ENCODE results near the gene PAEP. TPM values are rescaled to one million over a fixed set of nuclear protein-coding genes. Genes with fewer than 3 reads are reported as not detected.

The PAEP gene
- total and polyA plus RNA-seq, 4 donors: not detected

DNA sequence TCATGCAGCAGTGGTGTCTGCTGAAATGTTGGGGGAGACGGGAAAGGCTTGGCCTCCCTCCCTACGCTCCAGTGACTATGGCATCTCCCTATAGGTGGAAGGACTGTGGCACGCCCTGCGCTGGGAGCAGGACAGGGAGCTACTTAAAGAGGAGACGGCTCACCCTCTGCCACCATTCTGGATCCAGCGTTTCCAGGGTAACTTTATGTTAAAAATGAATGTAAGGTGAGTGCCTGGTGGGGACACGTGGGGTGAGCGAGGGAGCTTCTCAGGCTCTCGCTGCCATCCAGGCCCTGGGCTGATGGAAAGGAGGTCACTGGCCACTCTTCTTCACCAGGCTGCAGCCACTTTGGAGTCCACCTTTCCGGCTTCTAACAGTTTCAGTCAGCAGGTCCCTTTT lies 15.7 kb downstream of the PAEP start:
- no peak for DNase-seq (ENCODE audit: low spot score)
- H3K9ac ChIP-seq (ENCODE audit: low read depth in 1 of 2, low read length in 2 of 2): no peak overlapping the region
- 77% methylated on average over 10 of the region's 10 CpGs for WGBS

GRCh38 chr9:135579356-135579755 lies 17.8 kb downstream of the PAEP start:
- TF ChIP-seq JUND (IDR thresholded peaks at IDR 0.05): no peak
- no peak for TF ChIP-seq REST (IDR thresholded peaks at IDR 0.05)
- no peak for TF ChIP-seq SP1 (IDR thresholded peaks at IDR 0.05)
- TF ChIP-seq HNF4A (conservative IDR thresholded peaks at IDR 0.05): no peak
- TF ChIP-seq, protein P1, sequence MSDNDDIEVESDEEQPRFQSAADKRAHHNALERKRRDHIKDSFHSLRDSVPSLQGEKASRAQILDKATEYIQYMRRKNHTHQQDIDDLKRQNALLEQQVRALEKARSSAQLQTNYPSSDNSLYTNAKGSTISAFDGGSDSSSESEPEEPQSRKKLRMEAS (IDR thresholded peaks at IDR 0.05): no peak
- TF ChIP-seq, protein P2, sequence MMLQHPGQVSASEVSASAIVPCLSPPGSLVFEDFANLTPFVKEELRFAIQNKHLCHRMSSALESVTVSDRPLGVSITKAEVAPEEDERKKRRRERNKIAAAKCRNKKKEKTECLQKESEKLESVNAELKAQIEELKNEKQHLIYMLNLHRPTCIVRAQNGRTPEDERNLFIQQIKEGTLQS (IDR thresholded peaks at IDR 0.05): no peak
- TF ChIP-seq FOXA2 (IDR thresholded peaks at IDR 0.05): no peak
- TF ChIP-seq NR2F2 (IDR thresholded peaks at IDR 0.05): no peak
- TF ChIP-seq, protein P3, sequence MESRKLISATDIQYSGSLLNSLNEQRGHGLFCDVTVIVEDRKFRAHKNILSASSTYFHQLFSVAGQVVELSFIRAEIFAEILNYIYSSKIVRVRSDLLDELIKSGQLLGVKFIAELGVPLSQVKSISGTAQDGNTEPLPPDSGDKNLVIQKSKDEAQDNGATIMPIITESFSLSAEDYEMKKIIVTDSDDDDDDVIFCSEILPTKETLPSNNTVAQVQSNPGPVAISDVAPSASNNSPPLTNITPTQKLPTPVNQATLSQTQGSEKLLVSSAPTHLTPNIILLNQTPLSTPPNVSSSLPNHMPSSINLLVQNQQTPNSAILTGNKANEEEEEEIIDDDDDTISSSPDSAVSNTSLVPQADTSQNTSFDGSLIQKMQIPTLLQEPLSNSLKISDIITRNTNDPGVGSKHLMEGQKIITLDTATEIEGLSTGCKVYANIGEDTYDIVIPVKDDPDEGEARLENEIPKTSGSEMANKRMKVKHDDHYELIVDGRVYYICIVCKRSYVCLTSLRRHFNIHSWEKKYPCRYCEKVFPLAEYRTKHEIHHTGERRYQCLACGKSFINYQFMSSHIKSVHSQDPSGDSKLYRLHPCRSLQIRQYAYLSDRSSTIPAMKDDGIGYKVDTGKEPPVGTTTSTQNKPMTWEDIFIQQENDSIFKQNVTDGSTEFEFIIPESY (IDR thresholded peaks at IDR 0.05): no peak
- no peak for TF ChIP-seq FOXA1 (IDR thresholded peaks at IDR 0.05)
- TF ChIP-seq TAF1 (conservative IDR thresholded peaks at IDR 0.05): no peak
- no peak for TF ChIP-seq RAD21 (IDR thresholded peaks at IDR 0.05)
- no peak for TF ChIP-seq EGR1 (IDR thresholded peaks at IDR 0.05; ENCODE audit: low read depth in 2 of 2)
- DNase-seq (ENCODE audit: low spot score): no peak
- Histone ChIP-seq H3K4me3 (ENCODE audit: low read depth in 1 of 3, low read length in 3 of 3) (no peak overlapping the region), H3K27ac (ENCODE audit: low read depth in 1 of 2, low read length in 2 of 2) (no peak overlapping the region), H3K9me3 (ENCODE audit: control insufficient read depth in 4 of 4, low read length in 3 of 4) (no peaks in the 10 kb centered on the region), H3K36me3 (ENCODE audit: control insufficient read depth in 4 of 4, insufficient read depth in 3 of 4, low read depth in 1 of 4, low read length in 3 of 4) (no peaks in the 10 kb centered on the region), H3K9ac (ENCODE audit: low read depth in 1 of 2, low read length in 2 of 2) (no peak overlapping the region), H3K4me1 (ENCODE audit: control insufficient read depth in 4 of 4, insufficient read depth in 4 of 4, low read length in 3 of 4) (no peaks in the 10 kb centered on the region), H3K27me3 (ENCODE audit: control insufficient read depth in 4 of 4, insufficient read depth in 4 of 4, low read length in 3 of 4) (peaks cover 0 to 3% (median 0%) of the 10 kb centered on the region in 4 donors)
- 41% methylated on average over 2 of the region's 2 CpGs for WGBS

More for the DNA sequence above, 15.7 kb downstream of the PAEP start:
- Histone ChIP-seq H3K36me3 (ENCODE audit: control insufficient read depth in 4 of 4, insufficient read depth in 3 of 4, low read depth in 1 of 4, low read length in 3 of 4) (no peaks in the 10 kb centered on the region), H3K4me3 (ENCODE audit: low read depth in 1 of 3, low read length in 3 of 3) (no peak overlapping the region), H3K27ac (ENCODE audit: low read depth in 1 of 2, low read length in 2 of 2) (no peak overlapping the region), H3K4me1 (ENCODE audit: control insufficient read depth in 4 of 4, insufficient read depth in 4 of 4, low read length in 3 of 4) (no peaks in the 10 kb centered on the region), H3K9me3 (ENCODE audit: control insufficient read depth in 4 of 4, low read length in 3 of 4) (no peaks in the 10 kb centered on the region), H3K27me3 (ENCODE audit: control insufficient read depth in 4 of 4, insufficient read depth in 4 of 4, low read length in 3 of 4) (peaks cover 0 to 5% (median 2%) of the 10 kb centered on the region in 4 donors)
- no peak for TF ChIP-seq FOXA1 (IDR thresholded peaks at IDR 0.05)
- TF ChIP-seq CTCF (IDR thresholded peaks at IDR 0.05; ENCODE audit: low read depth, low read length, missing input control): no peak
- TF ChIP-seq, protein P3 (IDR thresholded peaks at IDR 0.05): no peak
